Activated CD8-positive, alpha-beta memory T cell treated with anti-CD3 and anti-CD28 coated beads, Interleukin-2, amount 50 U/mL, for 1 hour (primary cell): ENCODE results near the gene RNF141.

ENCODE experiments used
- DNase-seq: peaks from one replicate; pipeline ENCODE4 v3.0.0-alpha.2; 2020; ENCODE audit errors: extremely low read depth

Gene RNF141

DNA sequence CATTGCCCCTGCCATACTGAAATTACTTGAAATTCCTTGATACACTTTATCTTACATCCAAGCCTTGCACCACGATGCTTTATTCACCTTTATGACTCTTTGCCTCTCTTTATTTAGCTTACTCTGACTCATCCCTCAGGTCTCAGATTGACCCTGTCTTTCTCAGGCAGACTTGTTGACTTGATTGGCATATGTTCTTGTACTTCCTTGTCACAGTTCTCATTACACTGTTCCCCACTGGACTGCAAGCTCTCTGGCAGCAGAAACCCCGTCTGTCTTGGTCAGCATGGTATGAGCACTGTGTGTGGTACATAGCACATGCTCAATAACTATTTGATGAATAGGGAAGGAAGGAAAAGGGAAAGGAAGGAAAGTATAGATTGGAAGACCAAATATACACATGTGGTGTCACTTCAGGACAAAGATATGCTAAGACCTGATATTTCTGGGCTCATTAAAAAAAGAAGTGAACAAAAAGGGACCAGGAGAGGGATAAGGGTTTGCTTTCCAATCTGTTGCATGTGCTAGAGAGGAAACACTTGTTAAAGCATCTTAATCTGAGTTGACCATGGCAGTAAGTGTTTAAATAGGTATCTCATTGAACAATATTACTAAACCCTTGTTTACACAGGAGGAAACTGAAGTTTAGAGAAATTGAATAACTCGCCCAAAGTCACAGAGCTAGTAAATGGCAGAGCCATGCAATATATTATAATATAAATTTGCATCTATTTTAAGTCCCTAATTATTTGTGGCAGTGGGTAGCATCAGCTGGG lies 20.2 kb upstream of the RNF141 start:
- no peak for DNase-seq

DNA sequence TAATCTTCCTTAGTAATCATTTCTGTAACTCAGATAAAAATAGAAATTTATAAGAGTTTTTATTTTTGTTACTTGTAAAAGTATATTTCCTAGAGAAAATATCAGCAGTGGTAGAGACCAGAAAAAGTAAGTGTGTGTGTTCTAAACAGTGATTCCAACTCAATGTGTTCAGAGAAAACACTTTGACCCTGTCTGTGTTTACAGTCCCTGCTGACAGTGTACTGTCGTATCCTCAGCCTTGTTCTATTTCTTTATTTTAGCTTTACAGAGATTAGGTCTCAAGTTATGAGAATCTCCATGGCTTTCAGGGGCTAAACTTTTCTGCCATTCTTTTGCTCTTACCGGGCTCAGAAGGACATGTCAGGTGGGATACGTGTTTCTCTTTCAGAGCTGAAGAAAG lies 17.3 kb upstream of the RNF141 start:
- DNase-seq, result no peak

DNA sequence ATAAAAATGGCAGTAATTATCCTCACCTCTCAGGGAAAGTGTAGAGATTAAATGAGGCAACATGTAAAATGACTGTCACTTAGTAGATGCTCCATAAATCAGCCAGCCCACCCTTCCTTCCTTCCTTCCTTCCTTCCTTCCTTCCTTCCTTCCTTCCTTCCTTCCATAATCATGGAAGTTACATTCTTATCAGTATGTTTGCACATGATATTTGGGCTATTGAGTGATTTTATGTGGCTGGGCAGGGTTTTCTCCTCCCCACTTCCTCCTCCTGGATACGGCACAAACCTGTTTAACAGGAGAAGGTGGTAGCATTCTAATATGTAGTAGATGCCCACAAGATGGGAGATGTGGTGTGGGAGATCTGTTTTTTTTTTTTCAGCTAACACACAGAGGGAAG lies 15.6 kb upstream of the RNF141 start:
- DNase-seq, result no peak

DNA sequence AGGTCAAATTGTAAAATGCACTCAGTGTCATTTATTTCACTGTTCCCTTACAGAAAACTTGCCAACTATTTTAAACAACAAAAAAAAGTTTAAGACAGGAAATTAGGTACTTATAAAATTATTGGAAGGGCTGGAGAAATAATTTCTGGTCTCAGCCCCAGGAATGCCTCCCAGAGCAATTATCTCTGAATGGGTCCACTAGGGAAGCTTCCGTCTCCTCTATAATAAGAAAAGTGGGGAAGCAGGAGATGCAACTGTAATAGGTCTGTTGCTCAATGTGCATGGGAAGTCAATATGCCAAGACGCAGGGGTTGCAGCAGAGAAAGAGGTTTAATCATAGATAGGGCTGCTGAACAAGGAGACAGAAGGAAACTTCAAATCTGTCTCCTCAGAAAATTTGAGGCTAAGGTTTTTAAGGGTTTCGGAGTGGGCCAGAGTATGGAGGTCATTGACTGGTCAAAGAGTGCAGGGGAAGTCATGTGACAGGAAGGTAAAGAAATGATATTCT lies 10.9 kb upstream of the RNF141 start:
- no peak for DNase-seq

GRCh38 chr11:10551290-10551592 lies 10.3 kb upstream of the RNF141 start:
- no peak for DNase-seq

GRCh38 chr11:10550503-10551289 lies 9.7 kb upstream of the RNF141 start:
- no peak for DNase-seq

DNA sequence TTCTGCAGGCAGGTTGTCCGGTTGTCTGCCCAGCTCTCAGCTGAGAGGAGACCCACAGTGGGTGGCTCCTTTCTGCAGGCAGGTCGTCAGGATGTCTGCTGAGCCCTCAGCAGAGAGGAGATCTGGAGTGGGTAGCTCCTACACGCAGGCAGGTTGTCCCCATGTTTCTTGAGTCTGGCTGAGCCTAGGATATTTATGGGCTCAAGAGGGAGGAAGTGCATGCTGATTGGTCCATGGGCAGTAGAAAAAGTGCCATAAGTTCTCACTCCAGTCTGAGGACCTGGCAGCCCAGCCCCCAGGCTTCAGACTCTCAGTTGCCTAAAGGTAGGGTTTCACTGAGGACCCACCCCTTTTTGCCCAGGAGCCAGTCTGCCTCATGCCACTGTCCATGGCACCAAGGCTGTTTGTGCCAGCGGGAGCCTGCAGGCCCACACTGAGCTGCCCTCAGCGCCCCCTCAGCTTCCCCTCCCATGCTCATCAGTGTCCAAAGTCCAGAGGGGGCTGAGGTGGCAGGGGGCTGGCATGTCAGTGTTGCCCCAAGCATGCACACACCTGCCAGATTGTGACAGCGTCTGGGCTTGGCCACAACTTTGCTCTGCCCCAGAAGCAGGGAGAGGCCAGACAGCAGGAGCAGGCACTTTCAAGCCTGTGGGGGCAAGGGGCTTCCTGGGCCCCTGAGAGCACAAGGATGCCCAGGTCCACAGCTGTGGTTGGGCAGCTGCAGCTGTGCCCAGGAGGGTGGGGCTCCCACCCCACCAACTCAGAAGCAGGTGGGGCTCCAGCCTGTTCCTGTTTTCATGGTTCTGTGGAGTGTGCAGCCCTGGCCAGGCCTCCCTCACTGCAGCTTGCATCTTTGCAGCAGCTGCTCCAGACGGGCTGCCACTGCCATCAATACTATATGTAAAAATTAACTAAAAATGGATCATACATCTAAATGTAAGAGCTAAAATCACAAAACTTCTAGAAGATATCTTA lies 3.8 kb upstream of the RNF141 start:
- DNase-seq, result no peak

- no peak for DNase-seq
Measured at GRCh38 chr11:10543782-10544181, 2.8 kb upstream of the RNF141 start.

GRCh38 chr11:10542776-10543175 lies 1.8 kb upstream of the RNF141 start:
- DNase-seq, result no peak

DNA sequence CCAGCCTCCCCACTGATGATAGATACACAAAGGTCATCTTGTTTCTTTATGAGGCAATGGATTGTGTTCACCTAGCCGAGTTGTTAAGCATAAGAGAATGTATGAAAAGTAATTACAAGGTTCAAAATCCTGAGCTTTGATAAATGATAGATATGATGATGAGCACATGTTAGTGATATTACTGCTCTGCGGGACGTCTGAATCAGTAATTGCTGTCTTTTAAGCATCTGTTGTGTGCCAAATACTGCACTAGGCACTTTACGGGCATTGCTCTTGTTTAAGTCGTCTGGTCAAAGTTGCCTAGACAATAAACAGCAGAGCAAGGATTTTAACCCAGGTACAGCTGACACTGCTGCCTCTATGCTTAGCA lies 559 bp upstream of the RNF141 start:
- DNase-seq, result no peak

DNA sequence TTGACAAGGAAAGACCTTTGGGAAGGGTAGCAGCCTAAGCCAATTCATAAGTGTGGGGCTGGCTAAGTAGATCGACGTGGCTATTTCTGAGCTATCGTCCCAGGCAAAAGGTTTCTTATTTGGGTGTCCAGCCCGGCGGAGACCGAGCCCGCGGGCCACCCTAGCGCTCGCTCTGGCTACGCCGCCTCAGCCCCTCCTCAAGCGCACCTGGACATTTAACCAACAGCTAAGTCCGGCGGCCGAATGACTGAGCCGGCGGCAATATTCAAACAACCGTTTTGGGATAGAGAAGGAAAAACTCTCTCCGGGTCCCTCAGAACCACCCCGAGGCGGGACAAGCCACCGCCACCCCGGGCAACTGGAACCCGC lies 457 bp downstream of the RNF141 start:
- no peak for DNase-seq

GRCh38 chr11:10539339-10539738 lies 1.6 kb downstream of the RNF141 start:
- DNase-seq, result no peak

- no peak for DNase-seq
Measured at GRCh38 chr11:10538924-10539323, 2.1 kb downstream of the RNF141 start.

DNA sequence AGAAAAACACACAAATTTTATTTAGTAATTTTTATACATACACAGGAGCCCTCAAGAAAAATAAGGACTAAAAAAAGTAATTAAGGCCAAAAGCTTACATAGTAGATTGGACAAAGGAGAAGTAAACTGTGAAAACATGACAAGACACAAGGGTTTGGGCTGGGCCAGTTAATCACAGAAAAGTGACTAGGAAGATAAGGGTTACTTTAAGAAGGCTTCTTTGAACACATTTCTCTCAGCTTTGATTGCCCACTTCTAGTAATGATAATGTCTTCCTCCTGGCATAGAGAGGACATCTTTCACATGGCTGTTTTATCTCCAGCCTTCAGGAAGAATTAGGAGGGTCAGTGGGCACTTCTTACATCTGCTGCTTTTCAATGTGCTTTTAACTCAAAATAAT lies 3.4 kb downstream of the RNF141 start:
- no peak for DNase-seq

DNA sequence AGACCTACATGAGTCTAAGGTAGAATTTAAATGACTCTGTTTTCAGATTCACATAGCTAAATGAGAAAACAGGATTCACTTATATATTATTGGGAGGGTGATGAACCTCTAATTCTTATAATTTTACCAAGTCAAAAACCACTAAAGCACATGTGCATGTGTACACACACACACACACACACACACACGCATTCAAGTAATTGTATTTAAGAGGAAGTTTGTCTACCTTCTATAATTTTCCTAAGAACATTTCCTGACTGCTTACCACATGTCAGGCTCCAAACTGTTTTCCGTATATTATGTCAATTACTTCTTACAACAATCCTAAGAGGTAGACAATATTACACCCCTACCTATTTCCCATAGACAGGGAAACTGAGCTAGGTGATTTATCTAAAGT lies 6.7 kb downstream of the RNF141 start:
- no peak for DNase-seq

GRCh38 chr11:10533323-10533722 lies 7.7 kb downstream of the RNF141 start:
- DNase-seq, result no peak

- no peak for DNase-seq
Measured at GRCh38 chr11:10532526-10532925, 8.5 kb downstream of the RNF141 start.

- no peak for DNase-seq
Measured at GRCh38 chr11:10529279-10529678, 11.7 kb downstream of the RNF141 start.

- no peak for DNase-seq
Measured at GRCh38 chr11:10528121-10528520, 12.9 kb downstream of the RNF141 start.

DNA sequence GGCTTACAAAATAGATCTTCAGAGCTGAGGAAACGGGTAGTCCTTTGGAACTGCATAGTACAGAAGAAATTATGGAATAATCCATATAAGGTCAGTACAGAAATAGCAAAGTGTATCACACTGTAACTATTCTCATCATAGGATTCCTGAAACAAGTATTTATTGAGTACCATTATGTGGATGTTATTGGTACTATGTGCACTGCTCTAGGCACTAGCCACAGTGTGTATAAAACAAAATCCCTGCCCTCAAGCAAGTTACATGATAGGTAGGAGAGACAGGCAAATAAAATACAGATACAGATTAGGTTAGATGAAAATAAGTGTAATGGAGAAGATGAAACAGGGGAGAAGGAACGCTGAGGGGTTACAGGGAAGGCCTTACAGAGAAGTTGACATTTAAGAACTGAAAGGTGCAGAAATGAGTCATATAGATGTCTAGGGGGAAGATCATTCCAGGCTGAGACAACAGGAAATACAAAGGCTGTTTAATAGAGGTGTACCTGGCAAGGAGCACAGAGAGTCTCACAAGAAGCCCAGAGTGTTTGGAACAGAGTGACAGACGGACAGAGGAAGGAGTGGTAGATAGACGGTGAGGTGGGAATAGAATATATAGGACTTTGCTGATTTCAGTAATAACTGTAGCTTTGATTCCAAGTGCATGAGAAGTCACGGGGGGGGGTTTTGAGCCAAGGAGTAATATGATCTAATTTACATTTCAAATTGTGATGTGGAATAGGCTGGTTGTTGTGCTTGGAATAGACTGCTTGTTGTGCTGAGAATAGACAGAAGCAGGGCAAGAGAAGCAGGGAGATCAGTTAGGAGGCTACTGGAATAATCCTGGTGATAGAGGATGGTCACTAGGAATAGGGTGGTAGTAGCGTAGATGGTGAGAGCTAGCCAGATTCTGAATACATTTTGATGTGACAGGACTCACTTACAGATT lies 13.7 kb downstream of the RNF141 start:
- DNase-seq, result no peak

GRCh38 chr11:10524471-10524870 lies 16.5 kb downstream of the RNF141 start:
- no peak for DNase-seq
